Measurements from ENCODE around the gene FBLN1. TPM values are rescaled to one million over a fixed set of nuclear protein-coding genes. Genes with fewer than 3 reads are reported as not detected.

Gene FBLN1
- polyA plus RNA-seq, 1 donor from 2014 or later = 3.4 TPM

- H3K9me2 ChIP-seq (ENCODE audit: insufficient read depth, low read length) = no peaks in the 10 kb centered on the region
Observed at GRCh38 chr22:45480717-45481116, 22.0 kb upstream of the FBLN1 start.

GRCh38 chr22:45481661-45482060 lies 21.0 kb upstream of the FBLN1 start:
- H2AFZ ChIP-seq (ENCODE audit: low read depth, low read length) = no peak overlapping the region
- H3K4me3 ChIP-seq (ENCODE audit: low read length) = no peak overlapping the region
- H3K9me3 ChIP-seq (ENCODE audit: low read length) = no peaks in the 10 kb centered on the region
- no peaks in the 10 kb centered on the region for H3K9me2 ChIP-seq (ENCODE audit: insufficient read depth, low read length)
- H3K36me3 ChIP-seq (ENCODE audit: insufficient read depth, low read length) = no peaks in the 10 kb centered on the region
- H4K20me1 ChIP-seq (ENCODE audit: insufficient read depth) = no peaks in the 10 kb centered on the region
- H3K27me3 ChIP-seq (ENCODE audit: insufficient read depth, low read depth, low read length) = no peaks in the 10 kb centered on the region
- H3K9ac ChIP-seq (ENCODE audit: low read length) = no peak overlapping the region
- H3F3A ChIP-seq (ENCODE audit: insufficient read depth, low read length, poor library complexity, severe bottlenecking) = no peaks in the 10 kb centered on the region
- H3K4me2 ChIP-seq (ENCODE audit: low read length) = no peak overlapping the region
- no peak overlapping the region for H3K27ac ChIP-seq (ENCODE audit: low read length)
- no peaks in the 10 kb centered on the region for H3K79me2 ChIP-seq (replicated peaks; ENCODE audit: insufficient read depth, low read length)
- TF ChIP-seq REST (IDR thresholded peaks at IDR 0.05; ENCODE audit: borderline replicate concordance) (no peak), EZH2 (IDR thresholded peaks at IDR 0.05; ENCODE audit: borderline replicate concordance, insufficient read depth, low read length, poor library complexity, severe bottlenecking) (no peak), SMC3 (conservative IDR thresholded peaks at IDR 0.05; ENCODE audit: poor library complexity) (no peak), RAD21 (conservative IDR thresholded peaks at IDR 0.05) (no peak), CTCF (IDR thresholded peaks at IDR 0.05; ENCODE audit: poor library complexity, severe bottlenecking) (no peak), TAF1 (IDR thresholded peaks at IDR 0.05; ENCODE audit: low read depth) (no peak)

More at GRCh38 chr22:45480717-45481116, 22.0 kb upstream of the FBLN1 start:
- Histone ChIP-seq H2AFZ (ENCODE audit: low read depth, low read length) (no peak overlapping the region), H3F3A (ENCODE audit: insufficient read depth, low read length, poor library complexity, severe bottlenecking) (no peaks in the 10 kb centered on the region), H3K9ac (ENCODE audit: low read length) (no peak overlapping the region), H3K9me3 (ENCODE audit: low read length) (no peaks in the 10 kb centered on the region), H3K79me2 (replicated peaks; ENCODE audit: insufficient read depth, low read length) (no peaks in the 10 kb centered on the region), H4K20me1 (ENCODE audit: insufficient read depth) (no peaks in the 10 kb centered on the region), H3K27me3 (ENCODE audit: insufficient read depth, low read depth, low read length) (no peaks in the 10 kb centered on the region), H3K27ac (ENCODE audit: low read length) (no peak overlapping the region), H3K4me3 (ENCODE audit: low read length) (no peak overlapping the region), H3K4me2 (ENCODE audit: low read length) (no peak overlapping the region), H3K36me3 (ENCODE audit: insufficient read depth, low read length) (no peaks in the 10 kb centered on the region)
- TF ChIP-seq MXI1 (conservative IDR thresholded peaks at IDR 0.05; ENCODE audit: poor library complexity, severe bottlenecking) = no peak
- no peak for TF ChIP-seq CTCF (IDR thresholded peaks at IDR 0.05; ENCODE audit: poor library complexity, severe bottlenecking)
- no peak for TF ChIP-seq TAF1 (IDR thresholded peaks at IDR 0.05; ENCODE audit: low read depth)
- no peak for TF ChIP-seq RAD21 (conservative IDR thresholded peaks at IDR 0.05)
- no peak for TF ChIP-seq EP300 (conservative IDR thresholded peaks at IDR 0.05; ENCODE audit: poor library complexity, severe bottlenecking)
- no peak for TF ChIP-seq EZH2 (IDR thresholded peaks at IDR 0.05; ENCODE audit: borderline replicate concordance, insufficient read depth, low read length, poor library complexity, severe bottlenecking)
- no peak for TF ChIP-seq SMC3 (conservative IDR thresholded peaks at IDR 0.05; ENCODE audit: poor library complexity)
- no peak for TF ChIP-seq REST (IDR thresholded peaks at IDR 0.05; ENCODE audit: borderline replicate concordance)
- no peak for TF ChIP-seq POLR2AphosphoS5 (IDR thresholded peaks at IDR 0.05)

All from neural cell (in vitro differentiated cells).